HepG2 (cell line): Measurements from ENCODE around the gene SEC24D. TPM values are rescaled to one million over a fixed set of nuclear protein-coding genes. Genes with fewer than 3 reads are reported as not detected.

Experiments
- CBX2 ChIP-seq, 2 experiments: fragments of 200-600 bp in 1 of 2; sonication (generic); formaldehyde crosslinking in 1 of 2; IDR thresholded peaks; 2 replicates each; pipeline versions ENCODE4 v1.7.0 to v1.8.1; 2018 to 2022; ENCODE audit warnings: low read depth in 2 of 2, low read length in 1 of 2, mild to moderate bottlenecking in 1 of 2, missing genetic modification reagents in 1 of 2
- CREBL2 ChIP-seq: sonication (generic); formaldehyde crosslinking; IDR thresholded peaks from 2 replicates; pipeline ENCODE4 v1.8.1; 2023; ENCODE audit warnings: missing genetic modification reagents, mild to moderate bottlenecking, borderline replicate concordance
- FOXO4 ChIP-seq: sonication (generic); formaldehyde crosslinking; conservative IDR thresholded peaks from 2 replicates; pipeline ENCODE4 v1.8.1; 2023; ENCODE audit warnings: missing genetic modification reagents
- GMEB1 ChIP-seq: sonication (generic); formaldehyde crosslinking; IDR thresholded peaks from 2 replicates; pipeline ENCODE4 v1.5.1; 2020; ENCODE audit warnings: missing genetic modification reagents, mild to moderate bottlenecking, borderline replicate concordance
- HIVEP1 ChIP-seq: sonication (generic); formaldehyde crosslinking; IDR thresholded peaks from 2 replicates; pipeline ENCODE4 v1.4.0; 2020; ENCODE audit warnings: mild to moderate bottlenecking, missing genetic modification reagents
- JUN ChIP-seq: sonication (generic); formaldehyde crosslinking; IDR thresholded peaks from 2 replicates; pipeline ENCODE4 v1.4.0; 2020; ENCODE audit warnings: mild to moderate bottlenecking, missing genetic modification reagents
- NFAT5 ChIP-seq: sonication (generic); formaldehyde crosslinking; IDR thresholded peaks from 2 replicates; pipeline ENCODE4 v1.4.0; 2020; ENCODE audit warnings: missing genetic modification reagents
- TRIM24 ChIP-seq: sonication (generic); formaldehyde crosslinking; IDR thresholded peaks from 2 replicates; pipeline ENCODE4 v1.8.0; 2022; ENCODE audit warnings: mild to moderate bottlenecking, missing genetic modification reagents
- ZNF17 ChIP-seq: sonication (generic); formaldehyde crosslinking; IDR thresholded peaks from 2 replicates; pipeline ENCODE4 v1.5.0; 2020; ENCODE audit warnings: mild to moderate bottlenecking, missing genetic modification reagents
- ZNF335 ChIP-seq: sonication (generic); formaldehyde crosslinking; IDR thresholded peaks from 2 replicates; pipeline ENCODE4 v1.4.0; 2020; ENCODE audit warnings: missing genetic modification reagents
- ZNF451 ChIP-seq: sonication (generic); formaldehyde crosslinking; IDR thresholded peaks from 2 replicates; pipeline ENCODE4 v1.5.0; 2020; ENCODE audit warnings: mild to moderate bottlenecking, missing genetic modification reagents
- ZNF512 ChIP-seq: sonication (generic); formaldehyde crosslinking; IDR thresholded peaks from 2 replicates; pipeline ENCODE4 v1.4.0; 2020; ENCODE audit warnings: mild to moderate bottlenecking, missing genetic modification reagents
- ZNF547 ChIP-seq: sonication (generic); formaldehyde crosslinking; IDR thresholded peaks from 2 replicates; pipeline ENCODE4 v1.5.1; 2020; ENCODE audit warnings: mild to moderate bottlenecking, missing genetic modification reagents
- ZNF639 ChIP-seq: conservative IDR thresholded peaks from 2 replicates; pipeline ENCODE4 v1.6.1; 2018; ENCODE audit warnings: missing genetic modification reagents
- ZNF766 ChIP-seq: sonication (generic); formaldehyde crosslinking; IDR thresholded peaks from 2 replicates; pipeline ENCODE4 v1.5.0; 2020; ENCODE audit warnings: missing genetic modification reagents, borderline replicate concordance
- polyA plus RNA-seq, 8 experiments: library from polyadenylated mRNA; depleted of rRNA in 3 of 8; stranded (reverse) in 7 of 8; unstranded in 1 of 8; fragments of >200 nt; fragmentation: Illumina TruSeq in 4 of 8; extraction: Trizol in 4 of 8; gene quantifications; 2 replicates each; pipeline versions ENCODE4 v1.2.1 to v1.2.3, GENCODE V29; 2011 to 2016; ENCODE audit warnings: low read depth in 4 of 8, missing spikeins in 1 of 8, mixed read lengths in 1 of 8; ENCODE audit not compliant: insufficient read depth in 1 of 8
- total RNA-seq, 5 experiments: library from RNA; depleted of rRNA; stranded (reverse); fragments of >200 nt; fragmentation: Illumina TruSeq; extraction: Trizol; gene quantifications; 2 replicates each; pipeline ENCODE4 v1.2.3, GENCODE V29; 2016; ENCODE audit warnings: low read depth in 1 of 5

Gene SEC24D
- total and polyA plus RNA-seq, 2 of the 13 experiments (the other 11 are each of a cell fraction or from before 2014, with no cell fraction given): 30.0 to 51.1 TPM

- TF ChIP-seq ZNF639 (no peak), NFAT5 (CRISPR knock-in tag) (no peak), ZNF766 (CRISPR knock-in tag) (peak; percentile 21; the same call in 1 of the 2 replicates), TRIM24 (CRISPR knock-in tag) (no peak), CREBL2 (CRISPR knock-in tag) (no peak), HIVEP1 (CRISPR knock-in tag) (no peak), JUN (CRISPR knock-in tag) (no peak), ZNF335 (no peak), ZNF17 (no peak), GMEB1 (CRISPR knock-in tag) (peak; percentile 36; the same call in 1 of the 2 replicates), ZNF512 (CRISPR knock-in tag) (no peak), CBX2 (IDR thresholded peaks at IDR 0.05; ENCODE audit: low read depth, low read length) (no peak), CBX2 (CRISPR knock-in tag; IDR thresholded peaks at IDR 0.05; ENCODE audit: low read depth) (no peak), FOXO4 (CRISPR knock-in tag) (no peak), ZNF451 (CRISPR knock-in tag) (no peak), ZNF547 (peak; percentile 47; the same call in 1 of the 2 replicates)
Measured at GRCh38 chr4:118836301-118837120, 585 bp upstream of the SEC24D start (continued).
